Measurements from ENCODE around the gene TAX1BP1. TPM values are rescaled to one million over a fixed set of nuclear protein-coding genes. Genes with fewer than 3 reads are reported as not detected.
A peak's percentile ranks its signal among the peaks of the same experiment; 100 is the strongest.

The TAX1BP1 gene
- total and polyA plus RNA-seq, 11 donors = 91.2 to 190 (median 159) TPM

DNA sequence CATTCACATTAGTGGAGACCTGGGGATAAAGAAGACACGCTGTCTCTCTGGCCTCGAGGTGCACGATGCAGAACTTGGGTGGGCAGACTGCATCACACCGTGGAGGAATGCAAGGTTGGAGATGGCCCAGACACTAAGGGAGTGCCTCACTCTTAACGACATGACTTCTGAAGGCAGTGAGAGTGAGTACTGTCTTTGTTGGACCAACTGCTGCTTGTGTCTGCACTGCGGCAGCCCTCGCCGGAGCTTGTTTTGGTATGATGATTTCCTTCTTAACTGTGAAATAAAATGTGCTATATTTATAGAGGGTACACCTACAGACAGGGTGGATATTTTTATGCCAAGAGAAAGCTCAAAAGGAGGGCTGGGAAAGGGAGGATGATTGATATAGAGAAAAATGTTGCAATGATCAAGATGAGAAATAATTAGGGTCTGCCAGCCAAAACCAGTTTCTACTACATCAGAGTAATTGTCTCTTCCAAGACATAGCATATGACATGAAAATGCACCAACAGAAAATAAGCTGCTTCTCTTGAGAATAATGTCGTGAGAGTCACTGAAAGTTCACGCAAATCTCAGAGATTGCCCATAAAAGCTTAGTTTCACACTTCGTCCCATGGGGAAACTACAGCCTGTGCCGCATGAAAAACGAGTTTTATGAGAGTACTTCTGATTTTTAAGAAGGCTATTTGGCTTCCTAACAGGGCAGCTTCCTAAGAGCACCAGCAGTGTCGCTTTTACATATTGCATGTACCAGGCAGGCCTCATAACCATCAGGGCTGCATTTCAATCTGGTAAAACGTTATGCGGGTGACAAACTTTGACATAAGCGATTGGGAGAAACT is 127.1 kb downstream of the TAX1BP1 start:
- Histone ChIP-seq H3K4me1 (peaks cover 0 to 6% (median 2%) of the 10 kb centered on the region in 12 donors), H3K27me3 (no peaks in the 10 kb centered on the region), H3K27ac (no peak overlapping the region), H3K9me3 (no peaks in the 10 kb centered on the region), H3K36me3 (no peaks in the 10 kb centered on the region), H3K4me3 (no peak overlapping the region)
- DNase-seq = no peak
- TF ChIP-seq, protein P1, sequence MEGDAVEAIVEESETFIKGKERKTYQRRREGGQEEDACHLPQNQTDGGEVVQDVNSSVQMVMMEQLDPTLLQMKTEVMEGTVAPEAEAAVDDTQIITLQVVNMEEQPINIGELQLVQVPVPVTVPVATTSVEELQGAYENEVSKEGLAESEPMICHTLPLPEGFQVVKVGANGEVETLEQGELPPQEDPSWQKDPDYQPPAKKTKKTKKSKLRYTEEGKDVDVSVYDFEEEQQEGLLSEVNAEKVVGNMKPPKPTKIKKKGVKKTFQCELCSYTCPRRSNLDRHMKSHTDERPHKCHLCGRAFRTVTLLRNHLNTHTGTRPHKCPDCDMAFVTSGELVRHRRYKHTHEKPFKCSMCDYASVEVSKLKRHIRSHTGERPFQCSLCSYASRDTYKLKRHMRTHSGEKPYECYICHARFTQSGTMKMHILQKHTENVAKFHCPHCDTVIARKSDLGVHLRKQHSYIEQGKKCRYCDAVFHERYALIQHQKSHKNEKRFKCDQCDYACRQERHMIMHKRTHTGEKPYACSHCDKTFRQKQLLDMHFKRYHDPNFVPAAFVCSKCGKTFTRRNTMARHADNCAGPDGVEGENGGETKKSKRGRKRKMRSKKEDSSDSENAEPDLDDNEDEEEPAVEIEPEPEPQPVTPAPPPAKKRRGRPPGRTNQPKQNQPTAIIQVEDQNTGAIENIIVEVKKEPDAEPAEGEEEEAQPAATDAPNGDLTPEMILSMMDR (IDR thresholded peaks at IDR 0.05) = no peak
- TF ChIP-seq POLR2A (IDR thresholded peaks at IDR 0.05) = no peak
- 89 to 91% (median 91%) methylated on average over 17 of the region's 17 CpGs for WGBS, 4 donors
- intact Hi-C loops (cut with DNase I) = no loop called here
- no peak for ATAC-seq

DNA sequence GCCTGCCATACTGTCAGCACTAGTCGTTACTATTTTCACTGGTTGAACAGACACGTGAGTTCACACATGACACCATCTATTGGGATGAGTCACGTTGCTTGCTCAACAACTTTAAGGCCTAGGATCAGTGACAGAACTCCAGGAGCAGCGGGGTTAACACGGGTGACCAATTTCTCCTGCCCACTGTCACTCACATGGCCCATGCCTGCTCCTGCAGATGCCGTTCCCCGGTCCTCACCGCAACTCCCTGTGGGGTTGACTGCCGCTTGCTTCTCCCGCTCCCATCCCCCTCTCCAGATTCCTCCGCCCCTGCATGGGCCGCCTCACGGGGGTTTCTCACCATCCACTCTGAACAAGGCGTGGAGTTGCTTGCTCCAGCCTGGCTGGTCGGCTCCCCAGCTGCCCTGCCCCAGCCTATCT is 128.2 kb downstream of the TAX1BP1 start:
- 86 to 92% (median 88%) methylated on average over 15 of the region's 15 CpGs for WGBS, 4 donors
- Histone ChIP-seq H3K4me3 (no peak overlapping the region), H3K36me3 (no peaks in the 10 kb centered on the region), H3K27ac (no peak overlapping the region), H3K9me3 (no peaks in the 10 kb centered on the region), H3K27me3 (no peaks in the 10 kb centered on the region), H3K4me1 (peaks cover 0 to 13% (median 5%) of the 10 kb centered on the region in 12 donors)
- ATAC-seq = peak in 2 of 4 donors; percentile 16 to 23
- intact Hi-C loops (cut with DNase I) = no loop called here
- no peak for DNase-seq
- TF ChIP-seq, protein P1 (IDR thresholded peaks at IDR 0.05) = no peak
- no peak for TF ChIP-seq POLR2A (IDR thresholded peaks at IDR 0.05)

DNA sequence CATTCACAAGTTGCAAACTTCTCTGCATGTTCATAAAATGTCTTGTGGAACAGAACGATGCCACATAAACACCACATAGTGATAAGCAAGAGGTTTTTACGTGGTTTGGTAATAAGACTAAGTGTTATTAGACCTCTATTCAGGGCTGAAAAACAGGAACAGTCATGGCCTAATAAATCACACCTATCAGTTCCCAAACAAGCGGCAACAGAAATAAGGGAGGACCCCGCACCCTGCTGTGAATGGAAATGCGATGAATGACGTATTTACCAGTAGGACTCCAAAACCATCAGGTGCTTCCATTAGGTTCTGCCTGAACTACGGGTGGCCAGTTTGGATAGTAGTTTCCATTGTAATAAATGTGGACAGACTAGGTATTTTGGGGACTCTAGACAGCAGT is 129.1 kb downstream of the TAX1BP1 start:
- no peaks in the 10 kb centered on the region for H3K36me3 ChIP-seq
- H3K27me3 ChIP-seq = no peaks in the 10 kb centered on the region
- ATAC-seq = no peak
- no peak for DNase-seq
- 94 to 97% (median 95%) methylated on average over 7 of the region's 7 CpGs for WGBS, 4 donors
- H3K4me1 ChIP-seq = peaks cover 0 to 22% (median 9%) of the 10 kb centered on the region in 12 donors
- TF ChIP-seq, protein P1 (IDR thresholded peaks at IDR 0.05) = no peak
- TF ChIP-seq POLR2A (IDR thresholded peaks at IDR 0.05) = no peak
- H3K9me3 ChIP-seq = no peaks in the 10 kb centered on the region
- intact Hi-C loops (cut with DNase I) = no loop called here
- H3K27ac ChIP-seq = no peak overlapping the region
- no peak overlapping the region for H3K4me3 ChIP-seq

DNA sequence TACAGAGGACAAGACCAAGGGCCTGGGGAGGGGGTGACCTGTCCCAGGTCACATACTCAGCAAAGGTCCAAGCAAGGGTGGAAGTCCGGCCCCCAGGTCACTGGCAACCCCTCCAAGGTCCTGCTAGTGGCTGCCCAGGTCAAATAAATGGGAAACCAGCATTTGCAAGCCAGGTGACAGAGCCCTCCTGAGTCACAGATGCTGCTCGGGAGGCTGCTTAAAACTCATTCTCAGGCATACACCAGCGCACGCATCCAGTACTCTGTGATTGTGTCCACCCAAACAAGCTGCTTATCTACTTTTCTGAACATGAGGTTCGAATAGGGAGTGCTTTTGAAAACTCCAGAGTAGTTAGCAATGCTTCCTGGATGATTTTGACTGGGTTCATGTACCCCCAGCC is 130.6 kb downstream of the TAX1BP1 start:
- no peak for ATAC-seq
- intact Hi-C loops (cut with DNase I) = no loop called here

More for the DNA sequence above, 130.6 kb downstream of the TAX1BP1 start:
- Histone ChIP-seq H3K9me3 (no peaks in the 10 kb centered on the region), H3K27me3 (no peaks in the 10 kb centered on the region), H3K4me1 (peaks cover 0 to 31% (median 16%) of the 10 kb centered on the region in 12 donors), H3K27ac (no peak overlapping the region), H3K4me3 (no peak overlapping the region), H3K36me3 (no peaks in the 10 kb centered on the region)
- DNase-seq = no peak
- TF ChIP-seq POLR2A (IDR thresholded peaks at IDR 0.05) = no peak
- TF ChIP-seq, protein P1 (IDR thresholded peaks at IDR 0.05) = no peak
- WGBS, 4 donors = 93 to 95% (median 94%) methylated on average over 5 of the region's 5 CpGs
